Measurements from ENCODE around the gene MGP. TPM values are rescaled to one million over a fixed set of nuclear protein-coding genes. Genes with fewer than 3 reads are reported as not detected.
A peak's percentile ranks its signal among the peaks of the same experiment; 100 is the strongest.

Gene MGP
- total RNA-seq, 2 donors from 2014 or later = 0.74 TPM; not detected in 1

DNA sequence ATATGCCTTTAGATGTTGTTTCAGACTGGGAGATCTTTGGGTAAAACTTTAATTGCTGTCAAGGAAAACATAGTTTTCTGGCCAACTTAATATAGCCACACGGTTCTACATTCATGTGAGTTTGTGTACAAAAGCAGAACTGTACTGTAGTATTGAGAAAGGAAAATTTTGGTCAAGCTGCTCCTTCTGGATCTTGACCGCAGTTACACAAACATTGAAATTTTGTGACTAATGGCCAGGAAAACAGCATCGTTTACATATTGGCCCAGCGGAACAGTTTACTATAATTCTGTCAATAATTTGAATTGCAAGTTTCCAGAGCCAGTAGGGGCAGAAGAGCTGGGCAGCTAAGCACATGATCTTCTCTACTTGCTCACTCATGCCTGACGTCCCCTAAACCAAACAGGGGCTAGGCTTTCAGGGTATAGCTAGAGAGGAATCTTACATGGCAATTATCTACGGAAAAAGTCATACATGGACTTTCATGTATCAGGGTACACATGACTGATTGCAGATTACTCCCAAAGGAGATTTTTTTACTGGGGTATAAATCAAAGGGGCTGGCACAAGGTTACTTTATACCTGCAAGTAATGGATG, 31.0 kb downstream of the MGP start:
- no peak overlapping the region for H3K4me3 Mint-ChIP-seq
- H3K27me3 Mint-ChIP-seq = no peaks in the 10 kb centered on the region
- H3K4me1 Mint-ChIP-seq = no peaks in the 10 kb centered on the region
- no peak for ATAC-seq (replicated peaks)
- no peaks in the 10 kb centered on the region for H3K36me3 Mint-ChIP-seq (ENCODE audit: low read depth)
- no peak overlapping the region for H3K27ac Mint-ChIP-seq
- H3K9me3 Mint-ChIP-seq = no peaks in the 10 kb centered on the region

DNA sequence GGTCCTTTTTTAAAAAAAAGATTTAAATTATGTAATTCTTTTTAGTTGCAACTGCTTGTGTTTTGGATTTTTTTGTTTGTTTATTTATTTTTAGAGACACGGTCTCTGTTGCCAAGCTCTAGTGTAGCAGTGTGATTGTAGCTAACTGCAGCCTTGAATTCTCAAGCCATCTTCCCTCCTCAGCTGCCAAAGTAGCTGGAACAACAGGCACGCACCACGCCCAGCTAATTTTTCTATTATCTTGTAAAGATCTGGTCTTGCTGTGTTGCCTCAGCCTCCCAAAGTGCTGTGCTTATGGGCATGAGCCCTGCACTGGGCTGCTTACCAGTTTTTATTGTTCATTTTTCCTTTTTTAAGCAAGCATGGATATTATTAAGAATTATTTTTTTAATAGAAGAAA, 31.7 kb downstream of the MGP start:
- Mint-ChIP-seq H3K36me3 (ENCODE audit: low read depth) (no peaks in the 10 kb centered on the region), H3K9me3 (no peaks in the 10 kb centered on the region), H3K27ac (no peak overlapping the region), H3K27me3 (no peaks in the 10 kb centered on the region), H3K4me3 (no peak overlapping the region), H3K4me1 (no peaks in the 10 kb centered on the region)
- no peak for ATAC-seq (replicated peaks)

DNA sequence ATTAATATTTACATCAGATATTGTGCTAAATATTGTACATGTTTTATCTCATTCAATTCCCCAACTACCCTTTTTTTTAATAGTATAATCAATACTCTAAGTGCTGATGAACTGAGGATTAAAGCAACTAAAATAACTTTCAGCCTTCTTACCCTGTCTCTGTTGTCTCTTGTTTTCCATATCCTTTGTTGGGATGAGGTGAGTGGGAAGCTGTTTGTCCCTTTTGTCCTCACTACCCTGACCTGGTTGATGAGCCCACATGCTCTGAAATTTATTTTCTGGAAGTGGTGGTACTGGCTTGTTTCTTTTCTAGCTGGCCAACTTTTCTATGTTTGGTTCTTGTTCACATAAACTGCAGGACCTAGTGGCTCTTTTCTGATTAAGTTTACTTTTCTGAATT, 32.8 kb downstream of the MGP start:
- Mint-ChIP-seq H3K9me3 (no peaks in the 10 kb centered on the region), H3K27ac (peak overlapping the region; percentile 23), H3K27me3 (no peaks in the 10 kb centered on the region), H3K4me3 (no peak overlapping the region), H3K36me3 (ENCODE audit: low read depth) (no peaks in the 10 kb centered on the region), H3K4me1 (no peaks in the 10 kb centered on the region)
- no peak for ATAC-seq (replicated peaks)

DNA sequence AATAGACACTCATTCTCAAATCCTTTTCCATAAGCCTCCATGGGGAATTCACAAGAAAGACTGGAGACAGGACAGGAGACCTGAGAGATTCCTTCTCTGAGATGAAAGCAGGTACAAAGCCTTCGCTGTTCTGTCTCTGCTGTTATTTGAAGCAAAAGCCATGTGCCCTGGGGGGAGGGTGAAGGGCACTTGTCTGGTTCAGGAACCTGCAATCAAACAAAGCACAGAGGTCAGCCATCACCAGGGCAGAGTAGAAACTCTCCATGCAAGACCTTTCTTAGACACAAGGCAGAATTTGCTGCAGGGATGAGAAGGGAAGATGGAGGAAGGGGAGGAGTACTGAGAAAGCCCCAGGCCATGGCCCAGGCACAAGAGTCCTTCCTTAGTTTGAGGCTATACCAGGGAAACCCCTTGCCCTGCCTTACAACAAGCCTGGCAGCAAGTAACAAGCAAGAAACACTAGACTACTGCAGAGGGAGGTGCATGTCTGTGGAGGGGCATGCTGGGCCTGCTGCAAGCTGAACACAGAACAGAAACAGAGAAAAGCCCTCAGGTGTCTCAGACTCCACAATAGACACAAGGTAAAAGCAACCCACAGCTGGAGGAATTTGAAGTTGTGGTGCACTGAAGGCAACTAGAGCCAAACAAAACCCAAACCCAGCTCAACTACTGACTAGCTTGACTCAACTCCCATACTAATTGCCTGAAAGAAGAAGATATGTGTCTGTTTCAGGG, 34.6 kb downstream of the MGP start:
- Mint-ChIP-seq H3K9me3 (no peaks in the 10 kb centered on the region), H3K36me3 (ENCODE audit: low read depth) (no peaks in the 10 kb centered on the region), H3K4me1 (no peaks in the 10 kb centered on the region), H3K4me3 (no peak overlapping the region), H3K27me3 (no peaks in the 10 kb centered on the region), H3K27ac (no peak overlapping the region)
- no peak for ATAC-seq (replicated peaks)

DNA sequence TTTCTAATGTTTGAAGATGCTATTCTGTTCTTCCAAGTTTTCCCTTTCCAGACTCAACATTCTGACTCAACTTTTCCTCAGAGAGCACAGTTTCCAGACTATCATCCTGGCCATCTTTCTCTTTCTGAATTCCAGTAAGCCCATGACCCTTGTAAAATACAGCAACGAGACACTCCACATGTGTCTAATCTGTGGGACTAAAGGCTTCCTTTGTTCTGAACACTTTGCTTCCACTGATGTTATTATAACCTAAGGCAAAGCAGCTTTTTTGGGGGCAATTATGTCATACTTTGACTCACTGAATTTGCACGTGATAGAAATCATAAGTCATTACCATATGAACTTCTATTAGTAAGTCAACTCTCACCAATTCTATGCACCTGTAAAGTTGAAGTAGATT, 36.0 kb downstream of the MGP start:
- Mint-ChIP-seq H3K36me3 (ENCODE audit: low read depth) (no peaks in the 10 kb centered on the region), H3K27ac (no peak overlapping the region), H3K4me1 (peaks cover 5% of the 10 kb centered on the region), H3K27me3 (no peaks in the 10 kb centered on the region), H3K4me3 (no peak overlapping the region), H3K9me3 (no peaks in the 10 kb centered on the region)
- ATAC-seq (replicated peaks) = no peak

DNA sequence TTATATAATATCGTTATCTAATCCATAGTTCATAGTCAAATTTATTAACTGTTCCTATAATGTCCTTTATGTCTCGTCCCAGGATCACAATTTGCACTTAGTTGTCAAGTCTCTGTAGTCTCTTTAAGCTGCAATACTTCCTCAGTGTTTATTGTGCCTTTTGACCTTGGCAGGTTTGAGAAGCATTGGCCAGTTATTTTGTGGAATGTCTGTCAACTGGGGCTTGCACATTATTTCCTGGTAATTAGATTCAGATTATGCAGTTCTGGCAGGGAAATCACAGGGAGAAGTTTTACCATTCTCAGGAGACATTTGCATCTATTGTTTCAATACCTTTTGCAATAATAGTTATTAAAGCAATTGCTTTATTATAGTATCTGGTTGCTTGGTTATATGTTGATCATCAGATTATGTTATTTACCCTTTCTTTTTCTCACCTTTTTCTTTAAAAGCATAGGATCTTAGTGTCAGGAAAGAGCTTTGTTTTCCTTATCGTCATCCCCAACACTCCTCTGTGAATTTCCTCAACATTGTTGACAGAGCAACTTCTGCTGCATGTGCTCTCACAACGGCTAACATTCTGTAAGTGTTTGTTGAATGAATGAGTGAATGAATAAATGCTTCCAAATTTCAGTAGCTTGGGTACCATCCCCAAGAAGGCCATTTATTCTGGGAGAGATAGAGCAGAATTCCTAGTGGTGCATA, 38.6 kb downstream of the MGP start:
- Mint-ChIP-seq H3K27me3 (no peaks in the 10 kb centered on the region), H3K9me3 (no peaks in the 10 kb centered on the region), H3K4me1 (peaks cover 5% of the 10 kb centered on the region), H3K4me3 (no peak overlapping the region), H3K36me3 (ENCODE audit: low read depth) (no peaks in the 10 kb centered on the region), H3K27ac (no peak overlapping the region)
- ATAC-seq (replicated peaks) = no peak

DNA sequence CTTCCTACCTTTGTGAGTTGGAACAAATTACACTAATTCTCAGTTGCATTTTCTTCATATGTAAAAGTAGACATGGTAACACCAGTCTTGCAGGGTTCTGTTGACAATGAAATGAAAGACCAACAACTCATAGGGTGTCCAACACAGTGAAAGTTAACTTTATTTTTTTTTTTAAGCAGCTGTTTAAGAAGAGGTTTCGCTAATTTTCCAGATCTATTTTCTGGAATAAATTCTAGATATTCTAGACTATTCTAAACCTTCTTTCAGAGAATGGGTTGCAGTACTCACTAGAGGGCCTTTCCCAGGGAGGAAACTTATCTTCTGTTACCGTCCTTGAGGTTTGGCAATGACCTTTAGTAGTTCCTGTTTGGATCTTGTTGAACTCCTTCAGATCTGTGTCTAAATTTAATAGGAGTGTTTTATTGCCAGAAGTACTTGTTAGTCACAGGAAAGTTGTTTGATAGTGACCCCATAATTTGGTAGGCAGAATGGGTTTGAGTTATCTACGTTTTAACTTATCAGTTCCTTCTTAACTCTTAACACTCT, 39.5 kb downstream of the MGP start:
- Mint-ChIP-seq H3K4me1 (peaks cover 5% of the 10 kb centered on the region), H3K36me3 (ENCODE audit: low read depth) (no peaks in the 10 kb centered on the region), H3K27ac (no peak overlapping the region), H3K9me3 (no peaks in the 10 kb centered on the region), H3K4me3 (no peak overlapping the region), H3K27me3 (no peaks in the 10 kb centered on the region)
- no peak for ATAC-seq (replicated peaks)

DNA sequence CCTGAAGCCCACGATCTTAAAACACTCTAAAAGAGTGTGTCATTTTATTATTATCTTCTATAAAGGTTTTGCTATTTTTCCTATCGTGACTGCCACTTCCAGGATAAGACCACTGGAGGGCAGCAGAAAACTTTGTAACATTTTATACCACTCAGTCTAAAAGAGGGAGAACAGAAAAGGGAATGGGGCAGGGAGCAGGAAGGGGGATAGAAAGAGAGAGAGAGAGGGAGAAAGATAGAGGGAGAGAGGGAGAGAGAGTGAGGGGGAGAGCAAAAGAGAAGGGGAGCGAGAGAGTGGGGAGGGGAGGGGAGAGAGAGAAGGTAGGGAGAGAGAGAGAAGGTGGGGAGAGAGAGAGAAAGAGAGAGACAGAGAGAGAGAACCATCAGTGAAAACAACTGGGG, 40.3 kb downstream of the MGP start:
- Mint-ChIP-seq H3K4me3 (peak overlapping the region; percentile 2), H3K27me3 (no peaks in the 10 kb centered on the region), H3K9me3 (no peaks in the 10 kb centered on the region), H3K4me1 (peaks cover 5% of the 10 kb centered on the region), H3K36me3 (ENCODE audit: low read depth) (no peaks in the 10 kb centered on the region), H3K27ac (peak overlapping the region; percentile 29)
- peak; percentile 60 for ATAC-seq (replicated peaks)

DNA sequence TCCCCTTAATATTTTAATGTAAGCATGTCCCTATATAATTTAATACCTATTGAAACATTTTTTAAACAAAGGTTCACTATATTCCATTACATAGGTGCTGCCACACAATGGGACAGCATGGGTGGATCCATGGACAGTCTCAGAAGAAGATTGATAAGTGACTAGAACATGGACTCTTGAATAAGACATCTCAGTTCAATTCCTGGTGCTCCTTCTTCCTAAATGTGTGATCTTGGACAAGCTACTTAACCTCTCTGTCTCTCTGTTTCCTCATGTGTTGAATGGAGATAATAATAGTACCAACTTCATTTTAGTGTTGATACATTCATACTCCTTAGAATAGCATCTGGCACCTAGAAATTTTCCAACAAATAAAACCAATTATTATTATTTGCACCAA, 41.3 kb downstream of the MGP start:
- H3K4me3 Mint-ChIP-seq = no peak overlapping the region
- no peak for ATAC-seq (replicated peaks)
- no peaks in the 10 kb centered on the region for H3K36me3 Mint-ChIP-seq (ENCODE audit: low read depth)
- no peak overlapping the region for H3K27ac Mint-ChIP-seq
- H3K9me3 Mint-ChIP-seq = no peaks in the 10 kb centered on the region
- H3K27me3 Mint-ChIP-seq = peaks cover 8% of the 10 kb centered on the region
- H3K4me1 Mint-ChIP-seq = peaks cover 5% of the 10 kb centered on the region

DNA sequence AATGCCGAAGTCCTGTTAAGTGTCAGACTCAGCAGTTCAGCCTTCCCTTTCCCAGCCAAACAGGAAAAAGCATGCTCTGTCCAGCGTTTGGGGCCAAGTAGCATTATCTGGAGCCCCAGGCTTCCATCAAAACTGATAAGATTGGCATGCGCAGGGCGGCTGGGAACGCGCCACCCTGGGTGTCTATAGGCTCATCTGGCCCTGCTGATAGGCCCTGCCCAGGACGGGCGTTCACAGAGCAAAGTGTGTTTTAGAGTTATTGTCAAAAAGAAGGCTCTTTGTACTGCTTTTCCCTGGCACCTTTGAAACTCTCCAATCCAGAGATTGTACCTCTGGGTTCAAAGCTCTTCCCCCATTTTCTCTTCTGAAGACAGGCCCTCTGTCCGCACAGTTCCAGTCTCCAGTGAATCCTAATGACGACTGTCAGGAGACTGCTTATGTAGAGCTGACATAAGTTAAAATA, 42.2 kb downstream of the MGP start, which contains the start of gene ART4:
ART4 (minus strand) TSS at position 102 of the 463 bp plus-strand sequence. CDS start 413 bp downstream, outside the sequence.
- Mint-ChIP-seq H3K4me1 (peaks cover 5% of the 10 kb centered on the region), H3K27ac (no peak within 1 kb of the TSS), H3K27me3 (peaks cover 13% of the 10 kb centered on the region), H3K9me3 (no peaks in the 10 kb centered on the region), H3K4me3 (no peak within 1 kb of the TSS), H3K36me3 (ENCODE audit: low read depth) (no peaks in the 10 kb centered on the region)
- no peak for ATAC-seq (replicated peaks)

DNA sequence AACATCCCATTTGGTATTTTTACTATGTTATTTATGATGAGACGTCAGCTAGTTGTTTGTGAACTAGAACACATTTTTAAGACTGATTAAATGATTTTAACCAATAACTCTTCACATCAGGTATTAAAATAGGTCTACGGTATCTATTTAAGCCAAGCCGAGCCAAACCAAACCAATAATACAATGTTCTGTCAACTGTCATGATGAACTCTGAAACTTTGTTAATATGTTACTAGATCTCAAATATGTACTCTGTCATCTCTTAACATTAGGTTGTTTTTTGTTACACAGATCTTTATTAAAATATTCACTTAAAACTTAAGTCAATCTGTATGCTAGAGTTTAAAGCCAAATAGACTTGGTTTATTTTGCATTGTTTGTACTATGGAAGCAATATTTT, 43.3 kb downstream of the MGP start:
- no peak for ATAC-seq (replicated peaks)
- H3K9me3 Mint-ChIP-seq = no peaks in the 10 kb centered on the region
- peaks cover 5% of the 10 kb centered on the region for H3K4me1 Mint-ChIP-seq
- peaks cover 13% of the 10 kb centered on the region for H3K27me3 Mint-ChIP-seq
- no peak overlapping the region for H3K27ac Mint-ChIP-seq
- no peaks in the 10 kb centered on the region for H3K36me3 Mint-ChIP-seq (ENCODE audit: low read depth)
- no peak overlapping the region for H3K4me3 Mint-ChIP-seq

DNA sequence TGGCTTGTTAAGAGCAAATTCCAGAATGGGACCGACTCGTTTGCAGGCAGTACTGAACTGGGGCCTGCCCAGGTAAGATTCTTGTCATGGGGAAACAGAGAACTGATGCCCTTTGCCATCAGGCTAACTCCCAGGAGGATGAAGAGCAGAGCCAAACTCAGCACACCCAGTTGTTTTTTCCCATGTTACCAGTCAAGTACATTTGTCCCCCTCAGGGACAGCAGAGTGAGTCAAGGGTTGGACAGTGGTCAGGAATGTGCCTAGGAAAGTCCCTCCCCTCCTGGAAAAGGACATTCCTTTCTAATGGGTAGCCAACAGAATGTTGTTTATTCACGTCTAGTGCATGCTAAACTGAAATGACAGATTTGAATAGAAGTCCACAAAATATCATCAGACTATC, 43.9 kb downstream of the MGP start:
- Mint-ChIP-seq H3K27me3 (peaks cover 13% of the 10 kb centered on the region), H3K36me3 (ENCODE audit: low read depth) (no peaks in the 10 kb centered on the region), H3K9me3 (no peaks in the 10 kb centered on the region), H3K4me1 (peaks cover 5% of the 10 kb centered on the region), H3K4me3 (no peak overlapping the region), H3K27ac (no peak overlapping the region)
- no peak for ATAC-seq (replicated peaks)

DNA sequence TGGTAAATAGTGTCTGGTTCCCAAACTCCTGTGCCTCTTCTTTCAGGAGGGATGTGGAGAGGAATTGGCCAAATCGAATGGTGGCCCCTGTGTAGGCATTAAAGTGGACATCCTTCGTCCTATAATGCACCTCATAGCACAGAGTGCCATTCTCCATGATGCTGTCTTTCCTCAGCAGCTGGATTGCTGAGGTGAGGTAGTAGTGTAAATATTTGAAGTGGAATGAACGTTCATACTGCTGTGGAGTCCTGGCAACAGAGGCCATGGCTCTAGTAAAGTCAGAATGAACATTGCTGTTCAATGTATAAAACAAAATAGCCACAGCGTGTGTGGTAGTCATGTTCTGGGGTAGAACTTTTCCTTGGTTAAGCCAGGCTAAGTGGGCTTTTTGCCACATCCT, 45.0 kb downstream of the MGP start:
- H3K4me3 Mint-ChIP-seq = no peak overlapping the region
- H3K27ac Mint-ChIP-seq = no peak overlapping the region
- H3K4me1 Mint-ChIP-seq = peaks cover 5% of the 10 kb centered on the region
- peaks cover 13% of the 10 kb centered on the region for H3K27me3 Mint-ChIP-seq
- no peaks in the 10 kb centered on the region for H3K36me3 Mint-ChIP-seq (ENCODE audit: low read depth)
- no peak for ATAC-seq (replicated peaks)
- no peaks in the 10 kb centered on the region for H3K9me3 Mint-ChIP-seq

DNA sequence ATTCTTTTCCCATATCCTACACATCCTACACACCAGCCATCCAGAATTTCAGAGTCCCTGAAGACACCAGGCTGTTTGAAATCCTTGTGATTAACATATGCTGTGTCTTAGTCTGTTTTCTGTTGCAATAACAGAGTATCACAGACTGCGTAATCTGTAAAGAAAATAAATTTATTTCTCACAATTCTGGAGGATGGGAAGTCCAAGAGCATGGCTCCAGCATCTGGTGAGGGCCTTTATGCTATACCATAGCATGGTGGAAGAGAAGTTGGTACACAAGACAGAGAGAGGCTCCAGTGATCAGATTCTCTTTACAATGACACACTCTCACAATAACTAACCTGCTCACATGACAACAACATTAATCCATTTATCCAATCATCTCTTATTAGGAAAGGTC, 46.4 kb downstream of the MGP start:
- no peak for ATAC-seq (replicated peaks)
- H3K27ac Mint-ChIP-seq = no peak overlapping the region
- no peaks in the 10 kb centered on the region for H3K4me1 Mint-ChIP-seq
- no peak overlapping the region for H3K4me3 Mint-ChIP-seq
- no peaks in the 10 kb centered on the region for H3K9me3 Mint-ChIP-seq
- H3K27me3 Mint-ChIP-seq = peaks cover 19% of the 10 kb centered on the region
- no peaks in the 10 kb centered on the region for H3K36me3 Mint-ChIP-seq (ENCODE audit: low read depth)
